Activated B cell treated with CpG ODN at 0.5 μM for 24 hours (primary cell): ENCODE results near the gene CELF4. TPM values are rescaled to one million over a fixed set of nuclear protein-coding genes. Genes with fewer than 3 reads are reported as not detected.

Source experiments
- ATAC-seq: fragments of 200-7000 bp; cut with Tn5 transposase; one replicate; pipeline ENCODE4 v1.10.0; 2021; ENCODE audit warnings: low read depth, mild to moderate bottlenecking, moderate library complexity
- CTCF ChIA-PET: fragments of 350-600 bp; sonication (Branson Sonifier 250); formaldehyde crosslinking; loops from one replicate; lab custom pipeline; 2021; ENCODE audit warnings: antibody characterized with exemption; lab: Charles Lee
- POLR2A ChIA-PET: fragments of 350-600 bp; sonication (Branson Sonifier 250); formaldehyde crosslinking; loops from one replicate; lab custom pipeline; 2021; ENCODE audit warnings: antibody characterized with exemption; lab: Charles Lee
- DNase-seq: peaks from one replicate; pipeline ENCODE4 v3.0.0; 2022
- H3K27ac Mint-ChIP-seq: one replicate; pipeline ENCODE4 v1.8.0; 2020; ENCODE audit warnings: mixed read lengths
- H3K27me3 Mint-ChIP-seq: one replicate; pipeline ENCODE4 v1.8.0; 2021; ENCODE audit warnings: mixed read lengths
- H3K36me3 Mint-ChIP-seq: one replicate; pipeline ENCODE4 v1.8.0; 2021; ENCODE audit warnings: low read depth, mixed read lengths
- H3K4me1 Mint-ChIP-seq: one replicate; pipeline ENCODE4 v1.8.0; 2021; ENCODE audit warnings: mixed read lengths
- H3K4me3 Mint-ChIP-seq: one replicate; pipeline ENCODE4 v1.8.0; 2020; ENCODE audit warnings: mild to moderate bottlenecking, mixed read lengths
- H3K9me3 Mint-ChIP-seq: one replicate; pipeline ENCODE4 v1.8.0; 2020; ENCODE audit warnings: mixed read lengths
- CTCF ChIP-seq: fragments of 200-600 bp; IDR thresholded peaks from one replicate; pipeline ENCODE4 v1.8.0; 2022; ENCODE audit warnings: antibody characterized with exemption, mild to moderate bottlenecking
- intact Hi-C: fragments of 100-400 bp; cut with micrococcal nuclease; formaldehyde crosslinking; loops from one replicate; pipeline ENCODE4 v1.15.1; 2024
- total RNA-seq: library from RNA; stranded (reverse); gene quantifications from 2 replicates; pipeline ENCODE4 v1.2.3, GENCODE V29; 2022

CELF4 gene
- total RNA-seq, 1 donor from 2014 or later, result not detected

GRCh38 chr18:37402735-37403099 is 162.9 kb downstream of the CELF4 start:
- H3K4me3 Mint-ChIP-seq, result no peak overlapping the region
- H3K36me3 Mint-ChIP-seq, result no peaks in the 10 kb centered on the region
- no peaks in the 10 kb centered on the region for H3K9me3 Mint-ChIP-seq
- DNase-seq (no peak), ATAC-seq (no peak)
- H3K27ac Mint-ChIP-seq, result no peak overlapping the region
- TF ChIP-seq CTCF, result no peak
- intact Hi-C loops, result no loop called here
- ChIA-PET CTCF (interaction anchor here (1.4 kb wide), 1 partner anchor 16 kb away, joined by 3 read pairs; no protein-coding TSS in a partner anchor), POLR2A (no interaction called here)
- no peaks in the 10 kb centered on the region for H3K27me3 Mint-ChIP-seq
- H3K4me1 Mint-ChIP-seq, result no peaks in the 10 kb centered on the region

- intact Hi-C loops, result no loop called here
- no peak for TF ChIP-seq CTCF
- CTCF ChIA-PET, result no interaction called here
Observed at GRCh38 chr18:37400802-37401201, 164.8 kb downstream of the CELF4 start.

DNA sequence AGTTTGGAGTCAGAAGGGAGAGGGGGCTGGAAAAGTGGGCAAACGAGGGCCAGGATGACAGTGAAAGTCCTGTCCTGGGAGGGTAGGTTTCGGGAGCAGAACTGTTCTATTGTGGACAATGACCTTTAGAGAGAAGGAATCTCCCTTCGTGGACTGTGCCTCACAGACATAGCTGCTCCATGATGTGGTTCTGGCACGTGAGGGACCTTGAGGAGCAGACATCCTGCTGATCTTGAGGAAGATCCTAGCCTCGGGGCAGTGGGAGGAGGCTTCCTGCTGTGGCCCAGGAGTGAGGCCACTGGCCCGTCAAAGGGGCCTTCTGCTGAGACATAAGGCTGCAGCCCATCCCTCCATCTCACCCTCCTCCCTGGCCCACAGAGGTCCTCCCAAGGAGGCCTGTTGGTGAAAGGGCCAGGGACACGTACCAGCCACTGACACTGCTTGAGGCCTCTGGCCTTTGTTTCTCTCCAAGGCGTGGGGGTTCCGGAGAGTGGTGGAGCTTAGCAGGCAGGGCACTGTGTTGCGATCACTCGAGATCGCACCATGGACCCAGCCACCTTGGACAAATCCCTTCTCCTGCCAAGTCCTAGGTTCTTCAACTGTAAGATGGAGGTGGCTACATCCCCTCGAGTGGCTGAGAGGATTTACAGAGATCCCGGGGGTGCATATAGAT is 167.2 kb downstream of the CELF4 start:
- DNase-seq (no peak), ATAC-seq (no peak)
- no peak for TF ChIP-seq CTCF
- ChIA-PET CTCF (no interaction called here), POLR2A (no interaction called here)
- Mint-ChIP-seq H3K27ac (no peak overlapping the region), H3K27me3 (peaks cover 14% of the 10 kb centered on the region), H3K36me3 (no peaks in the 10 kb centered on the region), H3K4me3 (no peak overlapping the region), H3K4me1 (peaks cover 8% of the 10 kb centered on the region), H3K9me3 (no peaks in the 10 kb centered on the region)
- intact Hi-C loops, result no loop called here

More at GRCh38 chr18:37400802-37401201, 164.8 kb downstream of the CELF4 start:
- POLR2A ChIA-PET, result no interaction called here
- Mint-ChIP-seq H3K27ac (no peak overlapping the region), H3K4me1 (no peaks in the 10 kb centered on the region), H3K27me3 (peaks cover 3% of the 10 kb centered on the region), H3K4me3 (no peak overlapping the region), H3K36me3 (no peaks in the 10 kb centered on the region), H3K9me3 (no peaks in the 10 kb centered on the region)
- ATAC-seq (no peak), DNase-seq (no peak)

DNA sequence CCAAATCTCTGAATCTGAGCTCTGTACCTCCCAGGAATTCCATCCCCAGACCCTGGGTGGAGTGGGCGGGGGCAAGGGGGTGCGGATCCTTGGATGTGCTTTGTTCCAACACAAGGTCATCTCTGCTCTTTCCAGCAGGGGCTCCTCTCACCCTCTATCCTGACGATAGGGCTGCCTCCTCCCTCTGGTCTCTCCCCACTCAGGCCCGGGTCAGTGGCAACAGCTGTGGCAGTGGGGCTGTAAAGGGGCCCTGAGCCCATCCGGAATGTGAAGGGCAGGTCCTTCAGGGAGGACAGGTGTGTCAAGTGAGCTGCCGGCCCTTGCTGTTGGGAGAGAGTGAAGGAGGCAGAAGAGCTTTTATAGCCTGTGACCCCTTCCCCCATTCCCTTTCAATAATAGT is 167.8 kb downstream of the CELF4 start:
- H3K27me3 Mint-ChIP-seq, result peaks cover 18% of the 10 kb centered on the region
- no peaks in the 10 kb centered on the region for H3K36me3 Mint-ChIP-seq
- DNase-seq (no peak), ATAC-seq (no peak)
- POLR2A ChIA-PET, result no interaction called here
- H3K9me3 Mint-ChIP-seq, result no peaks in the 10 kb centered on the region
- CTCF ChIA-PET, result no interaction called here
- no peak overlapping the region for H3K27ac Mint-ChIP-seq
- H3K4me3 Mint-ChIP-seq, result no peak overlapping the region
- no peak for TF ChIP-seq CTCF
- peaks cover 9% of the 10 kb centered on the region for H3K4me1 Mint-ChIP-seq
- intact Hi-C loops, result no loop called here

DNA sequence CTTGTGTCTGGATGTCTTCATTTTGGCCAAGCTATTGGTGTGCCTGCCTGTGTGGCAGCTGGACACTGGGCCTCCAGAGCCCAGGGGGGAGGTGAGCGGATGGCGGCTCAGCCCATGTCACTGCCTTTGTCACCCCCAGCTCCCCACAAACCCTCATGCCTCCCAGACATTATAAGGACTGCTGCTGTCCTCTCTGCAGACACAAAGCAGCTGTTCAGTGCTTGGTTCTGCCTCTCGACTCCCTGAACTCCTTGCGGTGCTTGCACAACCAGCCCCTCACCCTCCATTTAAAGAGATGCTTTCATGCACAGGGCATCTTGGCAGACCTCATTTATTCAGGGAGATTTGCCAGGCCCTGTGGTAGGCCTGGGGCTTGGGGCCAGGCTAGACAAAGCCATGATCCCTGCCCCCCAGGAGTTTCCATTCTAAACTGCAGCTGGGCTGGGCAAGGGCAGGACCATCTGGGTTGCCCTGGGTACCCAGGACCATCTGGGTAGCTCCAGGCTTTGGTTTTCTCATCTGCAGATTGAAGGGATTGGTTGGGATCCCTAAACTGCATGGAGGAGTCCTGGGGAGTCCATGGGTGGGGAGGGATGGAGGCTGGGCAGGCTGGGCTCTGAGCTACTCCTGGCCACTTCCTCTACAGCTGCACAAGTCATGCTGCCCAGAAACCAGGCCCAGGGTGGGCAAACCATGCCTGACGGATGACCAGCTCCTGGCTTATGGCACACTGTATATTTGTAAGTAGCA is 168.5 kb downstream of the CELF4 start:
- H3K36me3 Mint-ChIP-seq, result no peaks in the 10 kb centered on the region
- peaks cover 21% of the 10 kb centered on the region for H3K27me3 Mint-ChIP-seq
- DNase-seq, result no peak
- no peaks in the 10 kb centered on the region for H3K9me3 Mint-ChIP-seq
- no peak overlapping the region for H3K27ac Mint-ChIP-seq
- no peak overlapping the region for H3K4me3 Mint-ChIP-seq
- ATAC-seq, result no peak
- ChIA-PET CTCF (no interaction called here), POLR2A (no interaction called here)
- intact Hi-C loops, result no loop called here
- TF ChIP-seq CTCF, result no peak
- H3K4me1 Mint-ChIP-seq, result peaks cover 9% of the 10 kb centered on the region
